Occipital lobe (tissue), 2 donors: ENCODE measurements around the gene CTF1. TPM values are rescaled to one million over a fixed set of nuclear protein-coding genes. Genes with fewer than 3 reads are reported as not detected.
"Not testable (repeated sequence)": the region's sequence is repeated elsewhere in the genome, so short reads cannot be mapped to it uniquely, and the experiment has no call there.

Source experiments
- DNase-seq: peaks from one replicate; lab custom pipeline; 2025; lab: John Stamatoyannopoulos, UW
- total RNA-seq: library from RNA; depleted of rRNA; stranded (reverse); fragments of >200 nt; gene quantifications from one replicate; pipeline ENCODE4 v1.2.3, GENCODE V29; 2014

Gene CTF1
- total RNA-seq, 1 donor from 2014 or later: not detected

GRCh38 chr16:30887927-30888326 is 8.5 kb upstream of the CTF1 start:
- DNase-seq: no peak

GRCh38 chr16:30888856-30889499 is 7.4 kb upstream of the CTF1 start:
- DNase-seq: no peak

GRCh38 chr16:30889721-30890120 is 6.7 kb upstream of the CTF1 start:
- no peak for DNase-seq

GRCh38 chr16:30891043-30891823 is 5.2 kb upstream of the CTF1 start:
- not testable (repeated sequence) for DNase-seq

- DNase-seq: no peak
These were observed 3.6 kb upstream of the CTF1 start for GRCh38 chr16:30892670-30893416.

GRCh38 chr16:30893417-30893743 is 3.0 kb upstream of the CTF1 start:
- DNase-seq: no peak

- peak; percentile 80 for DNase-seq
These were observed 2.5 kb upstream of the CTF1 start, which contains the start of gene BCL7C for GRCh38 chr16:30893744-30894539. Gene BCL7C, minus strand, starts transcription at chr16:30894077. Its CDS starts 133 bp downstream, at chr16:30893944.

GRCh38 chr16:30894540-30895368 is 1.7 kb upstream of the CTF1 start:
- no peak for DNase-seq

GRCh38 chr16:30895627-30896260 is 670 bp upstream of the CTF1 start:
- no peak for DNase-seq

GRCh38 chr16:30896889-30897733 is 697 bp downstream of the CTF1 start:
- peak; percentile 82 for DNase-seq

GRCh38 chr16:30899794-30900193 is 3.4 kb downstream of the CTF1 start:
- DNase-seq: no peak

- no peak for DNase-seq
These were observed 4.2 kb downstream of the CTF1 start for GRCh38 chr16:30900588-30900987.

- no peak for DNase-seq
These were observed 5.0 kb downstream of the CTF1 start for GRCh38 chr16:30901201-30902028.

- peak; percentile 56 for DNase-seq
These were observed 5.9 kb downstream of the CTF1 start for GRCh38 chr16:30902029-30902972.

- DNase-seq: no peak
These were observed 6.6 kb downstream of the CTF1 start for GRCh38 chr16:30903002-30903401.

GRCh38 chr16:30903596-30903995 is 7.2 kb downstream of the CTF1 start:
- DNase-seq: no peak

- DNase-seq: no peak
These were observed 7.8 kb downstream of the CTF1 start for GRCh38 chr16:30904114-30904780.
